ENCODE results near the gene ITPKB. TPM values are rescaled to one million over a fixed set of nuclear protein-coding genes. Genes with fewer than 3 reads are reported as not detected.
A peak's percentile ranks its signal among the peaks of the same experiment; 100 is the strongest.

ITPKB gene
- total RNA-seq, 2 donors from 2014 or later = 26.9 to 28.4 TPM

- Histone ChIP-seq H3K36me3 (peaks cover 3% of the 10 kb centered on the region), H3K27me3 (replicated peaks; ENCODE audit: insufficient read depth) (no peaks in the 10 kb centered on the region), H3K27ac (no peak overlapping the region), H3K4me1 (ENCODE audit: control insufficient read depth in 1 of 2, low read depth in 2 of 2) (peaks cover 5 to 28% of the 10 kb centered on the region in 2 donors), H3K9me3 (no peaks in the 10 kb centered on the region), H3K4me3 (no peak overlapping the region)
- DNase-seq (ENCODE audit: low spot score) (no peak), ATAC-seq (ENCODE audit: insufficient number of reproducible peaks, low FRiP score, low read depth) (no peak)
- TF ChIP-seq CTCF (IDR thresholded peaks at IDR 0.05) = no peak
Measured at GRCh38 chr1:226634611-226635246, 104.4 kb downstream of the ITPKB start.

- Histone ChIP-seq H3K4me1 (ENCODE audit: control insufficient read depth in 1 of 2, low read depth in 2 of 2) (peaks cover 5 to 28% of the 10 kb centered on the region in 2 donors), H3K4me3 (no peak overlapping the region), H3K27me3 (replicated peaks; ENCODE audit: insufficient read depth) (no peaks in the 10 kb centered on the region), H3K27ac (peak overlapping the region; percentile 59 to 64), H3K36me3 (peaks cover under 1% of the 10 kb centered on the region), H3K9me3 (no peaks in the 10 kb centered on the region)
- ATAC-seq (ENCODE audit: insufficient number of reproducible peaks, low FRiP score, low read depth) (peak; percentile 50), DNase-seq (ENCODE audit: low spot score) (no peak)
- peak; percentile 96 for TF ChIP-seq CTCF (IDR thresholded peaks at IDR 0.05)
Measured at GRCh38 chr1:226634166-226634588, 104.9 kb downstream of the ITPKB start.

- TF ChIP-seq CTCF (IDR thresholded peaks at IDR 0.05) = no peak
- no peak overlapping the region for H3K4me3 ChIP-seq
- no peaks in the 10 kb centered on the region for H3K36me3 ChIP-seq
- peaks cover 5 to 28% of the 10 kb centered on the region in 2 donors for H3K4me1 ChIP-seq (ENCODE audit: control insufficient read depth in 1 of 2, low read depth in 2 of 2)
- peak overlapping the region; percentile 59 to 64 for H3K27ac ChIP-seq
- H3K27me3 ChIP-seq (replicated peaks; ENCODE audit: insufficient read depth) = no peaks in the 10 kb centered on the region
- peak; percentile 33 for ATAC-seq (ENCODE audit: insufficient number of reproducible peaks, low FRiP score, low read depth)
- H3K9me3 ChIP-seq = no peaks in the 10 kb centered on the region
- DNase-seq (ENCODE audit: low spot score) = no peak
Measured at GRCh38 chr1:226633541-226634165, 105.4 kb downstream of the ITPKB start.

GRCh38 chr1:226632922-226633351 is 106.1 kb downstream of the ITPKB start:
- no peak for DNase-seq (ENCODE audit: low spot score)
- TF ChIP-seq CTCF (IDR thresholded peaks at IDR 0.05) = no peak
- Histone ChIP-seq H3K27me3 (replicated peaks; ENCODE audit: insufficient read depth) (no peaks in the 10 kb centered on the region), H3K4me3 (no peak overlapping the region), H3K36me3 (no peaks in the 10 kb centered on the region), H3K9me3 (no peaks in the 10 kb centered on the region), H3K27ac (peak overlapping the region; percentile 59 to 64), H3K4me1 (ENCODE audit: control insufficient read depth in 1 of 2, low read depth in 2 of 2) (peaks cover 5 to 23% of the 10 kb centered on the region in 2 donors)
- ATAC-seq (ENCODE audit: insufficient number of reproducible peaks, low FRiP score, low read depth) = no peak

GRCh38 chr1:226632169-226632879 is 106.8 kb downstream of the ITPKB start:
- H3K27ac ChIP-seq = peak overlapping the region in 1 of 2 donors; percentile 64
- H3K36me3 ChIP-seq = no peaks in the 10 kb centered on the region
- no peaks in the 10 kb centered on the region for H3K27me3 ChIP-seq (replicated peaks; ENCODE audit: insufficient read depth)

More at GRCh38 chr1:226632169-226632879, 106.8 kb downstream of the ITPKB start:
- Histone ChIP-seq H3K9me3 (no peaks in the 10 kb centered on the region), H3K4me1 (ENCODE audit: control insufficient read depth in 1 of 2, low read depth in 2 of 2) (peaks cover 5 to 19% of the 10 kb centered on the region in 2 donors), H3K4me3 (no peak overlapping the region)
- ATAC-seq (ENCODE audit: insufficient number of reproducible peaks, low FRiP score, low read depth) (no peak), DNase-seq (ENCODE audit: low spot score) (no peak)
- TF ChIP-seq CTCF (IDR thresholded peaks at IDR 0.05) = no peak

Data from thoracic aorta (tissue), 2 donors.